ENCODE data around the gene COX19.
"Not testable (repeated sequence)": the region's sequence is repeated elsewhere in the genome, so short reads cannot be mapped to it uniquely, and the experiment has no call there.

GRCh38 chr7:924042-924441 lies 51.3 kb downstream of the COX19 start:
- not testable (repeated sequence) for TF ChIP-seq CTCF (IDR thresholded peaks at IDR 0.05; ENCODE audit: poor library complexity, severe bottlenecking); RAD21 (conservative IDR thresholded peaks at IDR 0.05); POLR2AphosphoS5 (IDR thresholded peaks at IDR 0.05)

Data from neural cell (in vitro differentiated cells).